ENCODE results near the gene SALL2. TPM values are rescaled to one million over a fixed set of nuclear protein-coding genes. Genes with fewer than 3 reads are reported as not detected.

The SALL2 gene
- total RNA-seq, 1 experiment from 2014 or later: 287 TPM

DNA sequence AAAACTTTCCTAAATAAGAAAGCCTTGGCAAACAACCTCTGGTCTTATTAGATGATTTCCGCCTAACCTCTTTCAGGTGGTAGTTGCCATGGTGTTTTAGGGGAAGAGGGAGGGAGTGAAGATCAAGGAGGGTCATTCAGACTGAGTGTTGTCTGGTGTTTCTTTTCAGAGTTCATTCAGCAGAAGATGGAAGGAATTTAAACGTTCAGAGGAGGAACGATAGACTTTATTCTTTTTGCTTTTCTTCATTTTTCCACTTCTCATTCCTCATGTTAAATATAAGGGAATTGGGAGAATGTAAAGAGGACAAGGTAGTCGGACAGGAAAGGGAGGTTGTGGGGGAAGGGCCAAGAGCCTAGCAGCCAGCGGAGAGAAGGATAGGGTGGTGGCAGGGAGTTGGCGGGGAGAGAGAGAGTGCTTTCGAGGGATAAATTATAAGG lies 17.4 kb upstream of the SALL2 start:
- no peak overlapping the region for H2BK120ac ChIP-seq (ENCODE audit: low read depth, low read length, poor library complexity, severe bottlenecking)
- no peaks in the 10 kb centered on the region for H3K79me1 ChIP-seq (ENCODE audit: insufficient read depth, low read depth, low read length, poor library complexity, severe bottlenecking)
- H3K27me3 Mint-ChIP-seq (ENCODE audit: low read depth): no peaks in the 10 kb centered on the region; the same call in 1 of the 2 replicates
- H2AFZ ChIP-seq (ENCODE audit: low read length): no peak overlapping the region
- H3K56ac ChIP-seq (ENCODE audit: insufficient read length, low read depth, low read length): no peak overlapping the region
- H3K27ac ChIP-seq (ENCODE audit: insufficient read length, low read depth, low read length): peak overlapping the region; percentile 46
- no peak overlapping the region for H3K4ac ChIP-seq (ENCODE audit: low read depth, low read length)
- no CpG with 5 or more reads among the region's 7 CpGs for WGBS (ENCODE audit: extremely low coverage, insufficient read length, low lambda C conversion rate)
- peak overlapping the region; percentile 26 for H3K4me2 ChIP-seq (ENCODE audit: insufficient read depth, insufficient read length, low read length)
- peak overlapping the region; percentile 21 to 56 for H3K4me3 Mint-ChIP-seq
- TF ChIP-seq, protein P1, sequence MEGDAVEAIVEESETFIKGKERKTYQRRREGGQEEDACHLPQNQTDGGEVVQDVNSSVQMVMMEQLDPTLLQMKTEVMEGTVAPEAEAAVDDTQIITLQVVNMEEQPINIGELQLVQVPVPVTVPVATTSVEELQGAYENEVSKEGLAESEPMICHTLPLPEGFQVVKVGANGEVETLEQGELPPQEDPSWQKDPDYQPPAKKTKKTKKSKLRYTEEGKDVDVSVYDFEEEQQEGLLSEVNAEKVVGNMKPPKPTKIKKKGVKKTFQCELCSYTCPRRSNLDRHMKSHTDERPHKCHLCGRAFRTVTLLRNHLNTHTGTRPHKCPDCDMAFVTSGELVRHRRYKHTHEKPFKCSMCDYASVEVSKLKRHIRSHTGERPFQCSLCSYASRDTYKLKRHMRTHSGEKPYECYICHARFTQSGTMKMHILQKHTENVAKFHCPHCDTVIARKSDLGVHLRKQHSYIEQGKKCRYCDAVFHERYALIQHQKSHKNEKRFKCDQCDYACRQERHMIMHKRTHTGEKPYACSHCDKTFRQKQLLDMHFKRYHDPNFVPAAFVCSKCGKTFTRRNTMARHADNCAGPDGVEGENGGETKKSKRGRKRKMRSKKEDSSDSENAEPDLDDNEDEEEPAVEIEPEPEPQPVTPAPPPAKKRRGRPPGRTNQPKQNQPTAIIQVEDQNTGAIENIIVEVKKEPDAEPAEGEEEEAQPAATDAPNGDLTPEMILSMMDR (conservative IDR thresholded peaks at IDR 0.05): no peak
- no peak overlapping the region for H3T11ph ChIP-seq (ENCODE audit: low read length)
- H3K9me3 ChIP-seq (ENCODE audit: control insufficient read depth, low read depth, low read length): no peaks in the 10 kb centered on the region
- H3K23ac ChIP-seq (ENCODE audit: insufficient read length, low read depth, low read length): no peak overlapping the region
- H3K18ac ChIP-seq (ENCODE audit: insufficient read length, low read depth, low read length): no peak overlapping the region
- H4K20me1 ChIP-seq (ENCODE audit: control insufficient read depth, insufficient read depth, insufficient read length): no peaks in the 10 kb centered on the region
- H4K91ac ChIP-seq (ENCODE audit: insufficient read length, low read depth, low read length): no peak overlapping the region
- H3K36me3 Mint-ChIP-seq (ENCODE audit: insufficient read depth in 1 of 3, low read depth in 3 of 3): peaks cover 8 to 11% (median 10%) of the 10 kb centered on the region in 3 experiments
- no peak overlapping the region for H2BK20ac ChIP-seq (ENCODE audit: low read depth, low read length, poor library complexity, severe bottlenecking)
- H4K8ac ChIP-seq (replicated peaks; ENCODE audit: insufficient read length, low read depth, low read length): no peak overlapping the region
- peak overlapping the region; percentile 68 to 95 (median 91) for H3K27ac Mint-ChIP-seq
- H2BK5ac ChIP-seq (ENCODE audit: insufficient read length, low read length): no peak overlapping the region
- H3K4me1 Mint-ChIP-seq: peaks cover 38 to 45% of the 10 kb centered on the region in 2 experiments
- H3K9me3 Mint-ChIP-seq: peaks cover 9 to 16% of the 10 kb centered on the region in 2 experiments
- no peaks in the 10 kb centered on the region for H3K27me3 ChIP-seq (ENCODE audit: insufficient read depth, low read length)
- H3K14ac ChIP-seq (ENCODE audit: insufficient read depth, low read length): no peak overlapping the region
- no peak overlapping the region for H3K9ac ChIP-seq (ENCODE audit: extremely low read depth, insufficient read length, low read length)
- H2BK15ac ChIP-seq (ENCODE audit: low read depth, low read length): no peak overlapping the region
- no peak overlapping the region for H4K5ac ChIP-seq (ENCODE audit: insufficient read length, low read depth, low read length)
- peaks cover 3% of the 10 kb centered on the region; the same call in 1 of the 2 replicates for H3K4me1 ChIP-seq (ENCODE audit: insufficient read depth, low read length)
- no peaks in the 10 kb centered on the region for H3K79me2 ChIP-seq (ENCODE audit: insufficient read depth, low read length)
- peak; percentile 62 for DNase-seq
- no peak overlapping the region for H2AK5ac ChIP-seq (ENCODE audit: insufficient read length, low read length)
- peaks cover 4% of the 10 kb centered on the region for H3K23me2 ChIP-seq (ENCODE audit: insufficient read length, low read depth, low read length, poor library complexity, severe bottlenecking)
- H2BK12ac ChIP-seq (ENCODE audit: insufficient read length, low read depth, low read length): no peak overlapping the region

Data from H9 (cell line).